Measurements from ENCODE around the gene HPSE2.

Gene HPSE2

GRCh38 chr10:98422182-98422581 is 813.5 kb downstream of the HPSE2 start:
- DNase-seq = no peak

GRCh38 chr10:98420786-98421185 is 814.9 kb downstream of the HPSE2 start:
- no peak for DNase-seq

DNA sequence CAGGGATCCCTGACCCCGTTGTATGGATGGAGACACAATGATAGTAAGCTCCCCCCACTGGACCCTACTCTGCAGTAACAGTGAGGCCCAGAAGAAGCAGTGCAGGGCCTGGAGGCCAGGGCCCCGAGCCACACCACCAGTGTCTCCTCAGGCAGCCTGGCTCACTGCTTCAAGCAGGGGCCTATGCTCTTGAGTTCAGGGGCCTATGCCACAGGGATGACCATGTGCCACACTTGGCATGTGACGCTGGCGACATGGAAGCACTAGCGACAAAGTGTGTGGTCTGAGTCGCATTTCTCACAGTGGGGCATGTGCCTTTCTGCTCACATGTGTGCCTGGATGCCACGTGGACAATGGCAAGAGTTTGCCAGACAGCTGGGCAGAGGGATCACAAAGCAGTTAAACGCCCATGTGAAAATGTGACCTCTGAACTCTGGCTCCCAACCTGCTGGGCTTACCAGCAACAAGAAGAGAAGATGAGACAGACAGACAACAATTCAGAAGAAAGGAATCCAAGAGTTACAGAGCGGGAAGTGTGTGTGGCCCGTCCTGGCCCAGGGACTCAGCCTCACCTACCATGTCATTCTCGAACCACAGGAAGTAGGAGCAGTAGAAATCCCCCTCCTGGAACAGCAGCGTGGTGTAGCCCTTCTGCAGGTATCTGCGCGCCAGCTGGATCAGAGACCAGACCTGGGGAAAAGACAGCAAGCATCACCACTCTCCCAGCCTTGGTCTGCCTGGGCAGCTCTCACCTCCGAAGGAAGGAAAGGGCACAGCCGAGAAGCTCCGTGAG is 816.0 kb downstream of the HPSE2 start:
- no peak for DNase-seq

GRCh38 chr10:98418665-98419468 is 816.8 kb downstream of the HPSE2 start:
- DNase-seq = no peak

DNA sequence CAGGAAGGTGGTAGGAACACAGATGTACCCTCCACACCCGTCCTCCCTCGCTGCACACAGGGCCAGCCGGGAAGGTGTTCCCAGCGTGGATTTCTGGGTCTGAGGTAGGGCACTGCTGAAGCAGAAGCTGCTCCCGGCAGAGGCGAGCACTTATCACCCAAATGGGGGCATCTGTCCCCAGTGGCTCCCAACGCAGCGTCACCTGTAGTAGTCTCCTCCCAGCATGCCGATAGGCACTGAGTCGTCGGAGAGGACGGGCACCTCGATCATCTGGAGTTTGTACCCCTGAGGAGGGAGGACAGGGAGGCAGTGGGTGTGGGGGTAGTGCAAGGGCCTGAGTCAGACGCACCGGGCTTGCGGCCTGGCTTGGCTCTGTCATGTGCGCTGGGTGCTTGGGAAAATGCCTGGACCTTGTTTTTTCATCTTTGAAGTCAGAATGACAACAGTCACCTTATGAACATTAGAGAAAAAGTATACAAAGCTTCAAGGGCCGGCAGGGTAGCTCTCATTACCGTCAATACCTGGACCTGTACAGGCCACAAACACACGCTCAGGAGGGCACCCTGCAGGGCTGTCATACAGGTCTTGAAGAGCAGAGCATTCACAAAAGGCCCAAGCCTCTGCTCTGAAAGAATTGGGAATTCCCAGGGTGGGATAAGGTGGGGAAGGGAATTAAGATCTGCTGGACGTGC is 817.5 kb downstream of the HPSE2 start:
- DNase-seq = no peak

- DNase-seq = no peak
Measured at GRCh38 chr10:98417481-98417959, 818.1 kb downstream of the HPSE2 start.

DNA sequence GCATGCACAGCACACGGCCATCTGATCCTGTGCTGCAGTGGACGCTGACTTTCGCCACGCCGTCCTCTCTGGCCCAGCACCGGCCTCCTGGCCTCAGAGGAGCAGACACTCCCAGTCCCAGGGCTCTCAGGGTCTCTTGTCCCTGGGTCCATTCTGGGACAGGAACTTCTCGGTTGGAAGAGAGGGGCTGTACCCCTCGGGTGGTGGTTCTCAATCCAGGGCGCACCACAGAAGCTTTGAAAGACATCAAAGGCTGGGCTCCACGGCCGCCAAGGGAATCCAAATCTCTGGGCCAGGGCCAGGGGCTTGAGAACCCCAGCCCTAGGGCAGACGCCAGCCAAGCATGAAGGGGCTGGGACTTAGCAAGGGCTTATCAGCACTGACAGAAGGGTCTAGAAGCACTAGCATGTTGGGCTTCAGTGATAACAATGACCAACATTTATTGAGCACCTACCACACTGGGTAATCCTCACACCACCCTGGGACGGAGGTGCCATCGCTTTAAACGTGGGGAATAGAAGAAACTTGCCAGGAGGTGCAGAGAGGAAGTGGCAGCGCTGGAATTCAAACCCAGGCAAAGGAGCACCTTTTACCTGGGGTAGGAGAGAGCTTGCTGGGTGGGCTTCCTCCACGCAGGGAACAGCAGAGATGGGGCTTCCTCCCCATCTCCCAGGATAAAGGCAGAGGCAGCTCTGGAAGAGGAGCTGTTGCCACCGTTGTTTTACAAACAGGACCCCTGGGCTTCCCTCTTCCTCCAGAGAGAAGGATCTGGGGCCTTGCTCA is 818.9 kb downstream of the HPSE2 start:
- no peak for DNase-seq

- DNase-seq = no peak
Measured at GRCh38 chr10:98415731-98416119, 819.9 kb downstream of the HPSE2 start.

DNA sequence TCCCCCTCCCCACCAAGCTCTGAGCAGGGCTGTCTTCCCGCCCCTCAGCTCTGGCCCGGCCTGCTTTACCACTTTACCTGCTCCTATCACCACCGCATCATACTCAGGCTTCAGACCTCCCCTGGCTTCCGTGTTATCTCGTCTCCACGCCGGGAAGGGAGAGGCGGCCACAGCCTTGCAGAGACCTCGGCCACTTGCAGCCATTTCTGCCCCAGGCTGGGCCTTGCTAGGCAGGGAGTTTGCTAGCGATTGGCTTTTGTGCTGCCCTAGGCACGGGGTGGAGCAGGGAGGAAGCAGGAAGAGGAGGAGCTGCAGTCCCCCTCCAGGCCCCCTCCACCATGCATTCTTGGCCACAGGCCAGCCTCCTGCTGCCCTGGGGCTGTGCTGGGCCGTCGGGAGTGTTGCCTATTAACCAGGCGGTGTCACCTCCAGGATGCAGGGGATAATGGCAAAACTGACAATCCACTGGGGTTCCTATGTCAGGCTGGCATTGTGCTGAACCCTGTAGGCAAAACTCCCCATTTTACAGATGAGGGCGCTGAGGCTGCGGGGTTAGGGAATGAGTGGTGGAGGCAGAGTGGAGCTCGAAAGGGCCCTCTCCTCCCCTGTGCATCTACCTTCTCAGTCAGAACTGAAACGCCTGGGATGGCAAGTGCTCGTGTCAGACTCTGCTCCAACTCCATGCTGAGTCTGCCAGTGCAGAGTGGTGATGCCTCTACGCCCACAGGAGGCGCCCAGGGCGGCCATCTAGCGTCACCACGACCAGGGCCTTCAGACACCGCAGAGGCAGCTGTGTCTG is 820.5 kb downstream of the HPSE2 start, which contains the start of gene PYROXD2:
PYROXD2 (minus strand) TSS at position 251 of the 799 bp plus-strand sequence; CDS start at position 204, 47 bp downstream.
- DNase-seq = peak; percentile 46

DNA sequence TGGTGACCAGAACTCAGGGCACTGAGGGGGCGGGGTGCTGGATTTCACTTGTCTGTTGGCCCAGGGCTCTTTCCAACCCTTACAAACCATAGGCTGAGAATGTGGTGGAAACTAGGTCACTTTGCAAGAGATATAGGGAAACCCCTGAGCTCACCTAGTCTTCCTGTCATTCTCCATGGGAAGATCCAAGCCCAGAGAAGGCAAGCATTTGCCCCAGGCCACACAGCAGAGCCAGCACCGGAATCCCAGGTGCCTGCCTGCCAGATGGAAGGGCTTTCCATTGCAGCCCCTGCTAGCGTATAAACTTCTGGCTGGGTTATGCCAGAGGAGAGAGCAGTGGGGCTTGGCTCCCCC is 821.1 kb downstream of the HPSE2 start:
- no peak for DNase-seq

- no peak for DNase-seq
Measured at GRCh38 chr10:98411768-98412167, 823.9 kb downstream of the HPSE2 start.

DNA sequence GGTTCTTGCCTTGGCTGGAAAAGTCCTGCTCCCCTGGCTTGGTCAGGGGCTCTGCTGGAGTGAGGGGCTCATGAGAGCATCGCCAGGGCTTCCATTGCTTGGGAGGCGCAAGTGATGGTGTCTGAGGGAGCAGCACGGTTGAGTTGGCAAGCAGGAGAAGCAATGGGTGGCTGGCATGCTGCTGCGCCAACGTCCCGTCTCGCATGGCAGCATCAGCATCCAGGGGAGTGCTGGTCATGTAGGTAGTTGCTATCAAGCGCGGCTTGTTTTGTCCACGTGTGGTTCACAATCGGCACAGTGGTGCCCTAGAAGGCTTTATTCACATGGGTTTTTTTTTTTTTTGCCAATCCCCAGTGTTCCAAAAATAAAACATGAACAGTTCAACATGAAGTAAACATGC is 824.5 kb downstream of the HPSE2 start:
- DNase-seq = no peak

DNA sequence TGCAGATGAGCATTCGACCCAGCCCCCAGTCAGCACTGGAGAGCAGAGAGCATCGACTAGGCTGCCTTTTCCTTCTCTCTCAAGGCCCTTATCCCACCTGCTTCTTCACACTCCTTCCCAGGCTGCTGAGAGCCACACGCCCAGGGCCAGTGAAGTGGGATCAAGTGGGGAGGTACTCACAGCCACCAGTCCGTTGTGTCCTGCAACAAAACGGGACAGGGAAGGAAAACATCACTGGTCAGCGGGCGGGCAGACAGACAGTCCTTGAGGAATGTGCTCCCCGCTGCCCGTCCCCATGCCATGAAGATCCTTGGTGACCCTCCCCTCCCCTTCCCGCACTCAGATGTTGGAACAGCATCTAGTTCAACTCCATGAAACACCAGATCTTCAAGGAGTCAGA is 824.9 kb downstream of the HPSE2 start:
- no peak for DNase-seq

DNA sequence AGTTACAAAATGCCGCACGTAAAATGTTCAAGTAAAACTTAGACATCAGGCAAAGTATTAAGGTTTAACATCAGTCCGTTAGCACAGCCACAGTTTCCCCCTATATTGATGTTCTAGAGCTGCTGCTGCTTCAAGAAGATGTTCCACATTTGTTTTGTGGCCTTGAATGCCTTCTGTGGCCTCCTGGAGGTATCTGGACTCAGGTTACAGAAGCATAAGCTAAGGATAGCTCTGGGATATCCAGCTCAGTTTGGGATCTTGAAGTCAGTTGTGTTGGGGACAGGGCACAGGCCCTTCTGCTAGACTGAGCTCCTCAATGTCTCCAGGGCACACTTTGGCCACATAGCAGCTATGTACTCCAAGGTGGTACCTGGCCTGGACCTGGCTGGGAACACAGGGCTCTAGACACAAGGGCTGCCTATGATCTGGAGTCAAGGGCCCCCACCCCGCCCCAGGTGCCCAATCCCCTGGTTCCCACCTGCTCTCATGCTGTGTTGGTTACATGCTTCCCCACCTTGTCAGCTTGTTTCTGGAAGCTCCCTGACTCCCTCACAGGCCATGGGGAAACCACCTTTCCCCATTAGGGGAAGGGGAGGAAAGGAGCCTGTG is 825.4 kb downstream of the HPSE2 start:
- no peak for DNase-seq

DNA sequence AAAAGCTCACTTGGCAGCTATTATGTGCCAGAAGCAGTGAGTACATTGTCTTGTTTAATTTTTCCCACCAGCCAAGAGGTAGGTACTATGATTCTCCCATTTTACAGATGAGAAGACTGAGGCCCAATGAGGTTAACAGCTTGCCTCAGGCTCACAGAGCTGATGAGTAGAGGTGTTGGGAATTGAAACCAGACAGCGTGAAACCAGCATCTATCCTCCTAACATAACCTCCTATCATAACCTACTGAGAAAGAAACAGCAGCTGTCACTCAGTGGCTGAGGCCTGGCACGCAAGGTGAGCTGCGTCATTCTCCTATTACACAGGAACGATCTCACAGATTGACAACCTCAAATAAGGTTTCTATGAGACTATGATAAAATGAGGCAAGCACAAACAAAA is 826.9 kb downstream of the HPSE2 start:
- no peak for DNase-seq

GRCh38 chr10:98407744-98408241 is 827.9 kb downstream of the HPSE2 start:
- DNase-seq = no peak

Measured in activated T-cell treated with anti-CD3 and anti-CD28 coated beads, Interleukin-2, amount 50 U/mL, for 1 hour (primary cell).